HG03196 (cell line): ENCODE results near the gene GATA5.

Experiments used
- ATAC-seq: cut with Tn5 transposase; IDR thresholded peaks from one replicate; pipeline ENCODE4 v1.9.1; 2021; ENCODE audit not compliant: unreplicated experiment

GATA5 gene, protein sequence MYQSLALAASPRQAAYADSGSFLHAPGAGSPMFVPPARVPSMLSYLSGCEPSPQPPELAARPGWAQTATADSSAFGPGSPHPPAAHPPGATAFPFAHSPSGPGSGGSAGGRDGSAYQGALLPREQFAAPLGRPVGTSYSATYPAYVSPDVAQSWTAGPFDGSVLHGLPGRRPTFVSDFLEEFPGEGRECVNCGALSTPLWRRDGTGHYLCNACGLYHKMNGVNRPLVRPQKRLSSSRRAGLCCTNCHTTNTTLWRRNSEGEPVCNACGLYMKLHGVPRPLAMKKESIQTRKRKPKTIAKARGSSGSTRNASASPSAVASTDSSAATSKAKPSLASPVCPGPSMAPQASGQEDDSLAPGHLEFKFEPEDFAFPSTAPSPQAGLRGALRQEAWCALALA

DNA sequence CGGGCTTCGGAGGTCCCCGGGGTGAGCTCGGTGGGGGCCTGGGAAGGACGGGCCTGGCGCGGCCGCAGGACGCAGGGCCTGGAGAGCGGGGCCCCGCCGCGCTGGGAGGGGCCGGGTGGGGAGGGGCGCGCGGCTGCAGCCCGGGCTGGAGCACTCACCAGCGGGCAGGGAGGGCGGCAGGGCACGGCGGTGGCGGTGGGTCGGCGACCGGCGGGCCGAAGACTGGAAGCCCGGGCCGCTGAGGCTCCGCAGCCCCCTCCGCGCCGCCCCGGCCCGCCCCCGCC lies at the start of gene GATA5:
TSS of gene GATA5 (minus strand) at position 224 of the 284 bp plus-strand sequence. CDS start 474 bp downstream, outside the sequence.
- ATAC-seq = no peak

DNA sequence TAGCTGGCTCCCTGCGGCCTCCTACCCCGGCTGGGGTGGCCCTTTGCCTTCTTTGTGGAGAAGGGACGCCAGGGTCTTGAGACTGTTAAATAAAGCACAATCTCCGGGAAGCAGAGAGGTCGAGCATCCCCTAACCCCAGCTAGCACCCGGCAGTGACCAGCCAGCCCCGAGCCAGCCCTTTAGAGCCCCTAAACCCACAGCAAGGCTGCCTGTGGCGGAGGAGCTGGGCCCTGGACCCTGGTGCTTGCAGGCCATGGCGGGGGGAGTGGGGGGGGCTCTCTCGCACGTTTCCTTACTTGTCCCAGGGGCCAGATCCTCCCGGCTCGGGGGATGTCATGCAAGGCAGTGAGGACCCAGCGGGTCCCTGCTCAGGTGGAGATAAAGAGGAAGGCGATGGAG lies 49.2 kb upstream of the GATA5 start:
- no peak for ATAC-seq

DNA sequence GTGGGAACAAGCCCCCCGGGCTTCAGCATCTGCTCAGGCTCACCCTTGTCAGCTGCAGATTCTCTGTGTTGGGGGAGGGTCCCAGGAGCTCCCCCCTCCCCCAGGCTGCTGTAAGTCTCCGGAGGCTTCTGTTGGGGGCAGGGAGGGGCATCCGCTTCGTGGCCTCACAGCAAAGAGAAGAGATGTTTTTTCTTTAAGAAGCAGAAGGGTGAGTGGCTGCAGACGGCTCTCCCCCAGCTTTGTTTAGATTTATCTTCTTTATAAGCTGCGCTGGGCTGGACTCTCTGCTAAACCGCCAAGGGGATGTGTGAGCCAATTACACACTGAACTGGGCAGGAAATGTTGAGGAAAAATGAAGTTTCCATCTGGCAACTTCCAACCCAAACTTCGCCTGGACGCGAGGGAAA lies 48.7 kb upstream of the GATA5 start:
- ATAC-seq = no peak

DNA sequence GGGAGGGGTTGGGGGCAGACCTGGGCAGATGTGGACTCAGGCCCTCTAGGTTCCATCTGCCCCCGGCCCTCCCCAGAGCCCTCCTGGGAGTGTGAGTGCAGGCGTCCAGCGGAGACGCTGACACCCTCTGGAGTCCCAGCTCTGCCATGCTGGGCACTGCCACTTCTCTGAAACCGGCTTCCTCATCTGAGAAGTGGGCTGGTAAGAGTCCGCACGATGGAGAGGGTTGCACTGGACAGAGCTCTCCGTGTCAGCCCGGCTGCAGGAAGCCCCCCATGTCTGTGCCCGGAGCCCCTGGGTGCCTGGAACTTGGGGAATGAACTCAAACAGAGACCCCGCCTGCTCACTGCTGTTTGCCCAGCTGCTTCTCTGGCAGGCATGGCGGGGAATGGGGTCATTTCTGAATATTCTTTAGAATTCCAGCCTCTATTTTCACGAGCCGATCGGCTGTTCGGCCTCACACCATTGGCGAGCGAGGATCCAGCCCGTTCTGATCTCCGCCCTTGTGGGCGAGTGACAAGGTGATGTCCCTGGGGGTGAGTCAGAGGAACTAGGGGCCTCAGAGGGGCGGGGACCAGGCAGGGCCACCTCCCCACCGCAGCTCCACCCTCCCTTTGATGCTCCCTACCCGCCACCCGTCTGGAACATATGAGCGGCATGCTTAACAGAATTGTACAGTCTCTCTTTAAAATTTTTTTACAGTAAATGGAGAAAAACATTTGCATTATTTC lies 47.8 kb upstream of the GATA5 start:
- no peak for ATAC-seq

DNA sequence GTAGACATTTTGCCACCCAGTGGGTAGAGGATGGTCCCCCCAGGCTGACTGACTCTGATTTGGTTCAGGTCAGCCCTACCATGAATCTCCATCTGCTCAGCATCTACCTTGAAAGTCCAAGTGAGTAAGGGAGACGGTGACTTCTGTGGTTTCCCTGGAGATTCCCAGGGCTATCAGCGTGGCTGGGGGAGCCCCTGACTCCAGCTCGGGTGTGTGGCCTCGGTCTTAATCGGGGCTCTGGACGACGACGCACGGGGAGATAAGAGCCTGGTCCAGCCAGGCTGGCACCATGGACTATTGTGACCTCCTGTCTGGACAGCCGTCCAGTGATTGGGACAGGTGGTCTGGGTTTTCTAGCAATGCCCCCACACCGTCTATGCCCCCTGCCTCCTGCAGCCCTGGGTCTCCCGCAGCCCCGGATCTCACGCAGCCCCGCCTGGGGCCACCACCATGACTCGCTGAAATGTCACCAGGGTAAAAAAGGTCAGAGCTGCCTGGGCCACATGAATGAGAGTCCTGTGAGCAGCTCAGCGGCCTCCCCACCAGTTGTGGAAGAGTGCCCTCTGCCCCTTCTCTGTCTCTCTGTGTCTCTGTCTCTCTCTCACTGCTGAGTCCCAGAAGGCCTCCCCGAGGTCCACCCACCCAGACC lies 47.1 kb upstream of the GATA5 start:
- no peak for ATAC-seq

DNA sequence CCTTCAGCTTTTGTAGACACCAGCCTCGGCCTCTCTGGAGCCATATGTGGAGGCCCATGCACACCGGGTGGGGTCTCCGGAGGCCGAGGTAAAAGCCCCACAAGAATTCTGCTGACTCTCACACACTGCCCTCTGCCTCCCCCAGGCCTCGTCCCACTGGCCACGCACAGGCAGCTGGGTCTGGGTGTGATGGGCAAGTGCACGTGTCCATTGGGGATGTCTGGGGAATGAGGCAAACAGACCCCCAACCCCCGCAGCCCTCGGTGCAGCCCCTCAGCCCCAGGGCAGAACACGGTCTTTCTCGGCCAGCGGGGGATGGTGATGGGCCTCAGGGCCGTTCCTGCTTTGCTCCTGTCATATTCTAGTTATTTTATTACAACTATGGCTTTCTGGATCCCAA lies 44.0 kb upstream of the GATA5 start:
- no peak for ATAC-seq

DNA sequence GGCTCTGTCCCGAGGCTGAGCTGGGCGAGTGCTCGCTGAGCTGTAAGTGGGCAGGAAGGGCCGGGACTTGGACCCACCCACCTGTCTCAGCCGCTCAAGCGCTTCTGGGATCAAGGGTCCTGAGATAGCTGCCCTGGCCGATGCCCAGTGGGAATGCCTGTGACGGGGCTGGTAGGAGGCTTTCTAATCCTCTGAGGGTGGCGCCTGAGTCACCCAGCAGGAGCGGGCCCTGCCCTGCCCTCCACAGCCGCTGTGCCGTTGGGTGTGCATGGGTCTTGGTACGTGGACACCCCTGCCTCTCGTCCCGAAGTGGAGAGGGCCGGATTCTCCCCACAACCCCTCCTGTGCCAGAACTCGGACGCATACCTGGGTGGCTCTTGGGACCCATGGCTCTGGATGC lies 43.1 kb upstream of the GATA5 start:
- ATAC-seq = no peak

DNA sequence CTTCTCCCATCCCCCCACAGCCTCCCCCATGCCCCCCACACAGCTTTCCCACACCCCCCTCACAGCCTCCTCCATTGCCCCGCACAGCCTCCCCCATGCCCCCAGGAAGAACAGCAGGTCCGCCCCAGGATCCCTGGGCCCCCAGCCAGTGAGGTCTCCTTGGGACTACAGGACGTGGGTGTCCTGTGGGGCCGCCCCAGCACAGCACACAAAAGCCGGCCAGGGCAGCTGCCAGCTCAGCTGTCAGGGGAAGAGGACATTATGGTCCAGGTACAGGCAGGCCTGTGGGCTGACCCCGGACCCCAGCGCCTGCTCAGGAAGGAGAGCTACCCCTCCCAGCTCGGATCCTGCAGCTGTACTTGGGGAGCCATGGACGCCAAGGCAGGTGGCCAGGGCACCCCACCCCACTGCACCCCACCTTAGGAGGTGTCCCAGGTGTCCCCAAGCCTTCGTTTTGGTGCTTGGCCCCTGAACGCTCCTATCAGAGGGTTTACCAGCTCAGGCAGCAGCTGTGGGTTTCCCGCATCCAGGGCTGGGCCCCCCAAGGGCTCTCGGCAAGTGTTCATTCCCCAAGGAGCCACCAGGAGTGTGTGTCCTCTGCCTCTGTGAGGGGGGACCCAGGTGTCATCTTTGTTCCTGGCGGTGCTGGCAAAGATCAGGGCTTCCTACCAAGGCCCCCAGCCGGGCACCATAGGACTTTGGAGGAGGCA lies 42.3 kb upstream of the GATA5 start:
- ATAC-seq = no peak

DNA sequence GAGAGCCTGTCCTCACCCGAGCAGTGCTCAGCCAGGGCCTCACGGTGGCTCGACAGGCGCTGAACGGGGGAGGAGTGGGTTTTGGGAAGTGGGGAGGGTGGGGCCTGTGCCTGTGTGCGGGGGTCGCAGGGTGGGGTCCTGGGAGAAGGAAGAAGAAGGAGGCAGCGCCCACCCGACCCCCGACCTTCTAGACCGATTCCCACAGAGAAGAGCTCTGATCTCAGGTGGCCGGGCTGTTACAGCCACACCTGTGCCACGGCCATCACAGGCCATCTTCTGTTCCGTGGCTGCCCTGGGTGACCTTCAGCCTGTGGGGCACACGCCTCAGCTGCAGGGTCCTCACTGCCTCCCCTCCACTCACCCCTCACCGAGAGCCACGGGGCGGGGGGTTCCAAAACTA lies 41.4 kb upstream of the GATA5 start:
- ATAC-seq = no peak

DNA sequence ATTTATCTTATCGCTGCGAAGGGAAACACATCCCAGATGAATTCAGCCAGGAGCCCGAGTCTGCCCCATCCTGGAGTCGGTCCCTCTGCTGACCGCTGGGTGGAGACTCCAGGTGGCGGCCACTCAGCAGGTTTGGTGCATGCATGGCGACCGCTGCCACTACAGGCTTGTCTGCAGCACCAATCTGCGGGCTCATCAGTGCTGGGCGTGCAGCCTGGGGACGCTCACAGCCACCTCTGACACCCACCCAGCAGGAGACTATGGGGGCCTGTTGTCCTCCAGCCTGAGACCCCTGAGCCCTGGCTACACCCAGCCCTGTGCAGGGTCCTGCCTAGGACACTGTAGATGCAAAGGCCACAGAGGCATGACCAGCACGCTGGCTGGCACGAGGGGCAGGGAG lies 40.5 kb upstream of the GATA5 start:
- ATAC-seq = no peak

DNA sequence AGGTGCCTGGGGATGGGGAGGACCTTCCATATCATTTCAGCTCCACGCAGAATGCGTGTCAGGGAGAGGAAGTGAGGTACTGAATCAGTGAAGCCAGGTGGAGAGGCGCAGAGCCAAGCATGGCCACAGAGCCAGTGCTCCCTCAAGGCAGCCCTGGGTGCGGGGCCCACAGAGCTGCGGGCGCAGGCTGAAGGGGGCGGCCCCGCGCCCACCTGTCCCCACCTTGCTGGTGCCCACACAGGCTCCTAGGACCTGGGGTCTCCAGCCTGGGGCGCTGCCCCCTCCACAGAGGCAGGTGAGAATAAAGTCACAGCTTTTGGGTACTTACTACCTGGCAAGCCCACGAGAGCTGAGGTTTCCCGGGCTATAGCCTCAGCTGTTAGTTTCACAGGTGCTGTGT lies 40.0 kb upstream of the GATA5 start:
- no peak for ATAC-seq

DNA sequence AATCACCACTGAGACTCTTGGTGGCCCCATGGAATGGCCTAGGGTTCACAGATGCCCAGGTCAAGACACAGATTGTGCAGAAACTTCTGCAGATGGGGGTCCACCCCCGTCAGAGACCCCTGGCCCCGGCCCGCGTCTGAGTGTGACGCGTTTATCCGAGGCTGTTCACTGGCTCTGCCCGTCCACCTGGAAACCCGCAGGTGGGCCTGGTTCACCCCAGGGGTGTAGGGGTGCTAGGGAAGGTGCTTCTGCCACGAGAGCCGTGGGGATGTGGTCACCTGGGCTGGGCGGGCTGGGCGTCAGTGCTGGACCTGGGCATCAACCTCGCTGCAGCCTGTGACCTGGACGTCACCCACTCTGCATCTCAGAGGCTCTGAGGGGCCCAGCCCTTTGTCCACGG lies 39.5 kb upstream of the GATA5 start:
- no peak for ATAC-seq

DNA sequence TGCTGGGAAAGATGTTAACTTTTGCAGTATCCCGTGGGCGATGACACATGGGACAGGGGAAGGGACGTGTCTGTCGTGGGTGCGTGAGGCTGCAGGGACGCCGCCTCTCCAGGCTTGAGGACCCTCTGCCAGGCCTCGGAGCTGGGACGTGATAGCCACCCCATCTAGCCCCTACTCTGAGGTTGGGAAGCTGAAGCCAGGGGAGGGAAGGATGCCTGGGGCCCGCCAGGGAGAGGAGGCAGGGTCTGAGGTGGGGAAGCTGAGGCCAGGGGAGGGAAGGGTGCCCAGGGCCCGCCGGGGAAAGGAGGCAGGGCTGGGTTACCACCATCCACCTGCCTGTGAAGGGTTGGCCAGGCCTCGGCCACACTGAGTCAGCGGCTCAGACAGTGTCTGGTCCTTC lies 38.2 kb upstream of the GATA5 start:
- no peak for ATAC-seq

DNA sequence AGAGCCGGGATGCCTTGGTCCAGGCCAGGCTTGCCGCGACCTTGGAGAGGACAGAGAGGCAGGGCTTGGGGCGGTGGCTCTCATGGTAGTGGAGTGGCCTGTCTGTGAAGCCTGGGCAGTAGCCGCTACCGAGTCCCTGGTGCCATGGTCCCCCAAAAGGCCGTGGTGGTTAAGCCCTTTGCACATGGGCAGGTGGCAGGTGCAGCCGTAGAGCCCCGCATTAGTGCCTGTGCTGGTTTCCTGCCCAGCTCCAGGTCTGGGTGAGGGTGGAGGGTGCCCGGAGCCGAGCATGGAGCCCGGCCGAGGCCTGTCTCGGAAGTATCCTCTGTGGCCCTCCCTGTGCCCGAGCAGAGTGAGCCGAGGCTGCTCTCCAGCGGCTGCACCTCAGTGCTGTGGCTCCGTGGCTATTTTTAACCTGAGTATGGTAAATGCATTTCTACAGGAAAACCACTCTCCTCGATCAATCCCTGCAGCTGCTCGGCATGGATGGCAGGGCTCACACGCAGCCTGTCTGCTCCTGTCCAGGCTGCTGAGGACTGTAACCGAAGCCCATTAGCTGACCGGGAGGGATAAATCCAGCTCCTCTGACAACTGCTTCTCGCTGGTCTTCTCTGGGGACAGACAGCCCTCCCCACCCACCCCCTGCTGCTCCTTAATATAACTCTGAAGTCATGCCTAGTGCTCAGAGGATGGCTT lies 36.3 kb upstream of the GATA5 start:
- ATAC-seq = no peak

DNA sequence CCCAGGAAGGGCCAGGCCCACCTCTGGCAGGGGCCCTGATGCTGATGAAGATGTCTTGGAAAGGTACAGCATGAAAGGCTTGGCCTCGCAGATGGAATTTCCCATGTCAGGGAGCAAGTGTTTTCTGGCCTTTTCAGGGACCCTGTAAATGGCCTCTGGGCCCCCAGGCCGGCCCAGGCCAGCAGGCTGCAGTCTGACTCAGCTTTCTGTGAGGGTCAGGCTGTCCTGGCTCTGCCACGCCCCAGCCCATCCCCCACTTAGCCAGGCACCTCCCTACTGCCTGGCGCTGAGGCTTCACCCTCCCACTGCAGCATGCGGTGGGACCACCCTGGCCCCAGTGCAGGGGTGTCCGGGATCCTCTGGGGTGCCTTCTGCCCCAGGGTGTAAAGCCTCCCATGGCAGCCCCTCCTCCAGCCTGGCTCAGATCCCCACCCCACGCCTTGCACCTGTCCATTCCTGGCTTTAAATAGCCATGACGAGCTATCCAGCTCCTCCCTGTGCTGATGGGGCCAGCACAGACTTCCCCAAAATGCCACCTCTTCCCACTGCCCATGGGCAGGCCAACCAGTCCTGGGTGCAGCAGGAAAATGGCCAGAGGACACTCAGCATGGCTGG lies 35.6 kb upstream of the GATA5 start:
- no peak for ATAC-seq

DNA sequence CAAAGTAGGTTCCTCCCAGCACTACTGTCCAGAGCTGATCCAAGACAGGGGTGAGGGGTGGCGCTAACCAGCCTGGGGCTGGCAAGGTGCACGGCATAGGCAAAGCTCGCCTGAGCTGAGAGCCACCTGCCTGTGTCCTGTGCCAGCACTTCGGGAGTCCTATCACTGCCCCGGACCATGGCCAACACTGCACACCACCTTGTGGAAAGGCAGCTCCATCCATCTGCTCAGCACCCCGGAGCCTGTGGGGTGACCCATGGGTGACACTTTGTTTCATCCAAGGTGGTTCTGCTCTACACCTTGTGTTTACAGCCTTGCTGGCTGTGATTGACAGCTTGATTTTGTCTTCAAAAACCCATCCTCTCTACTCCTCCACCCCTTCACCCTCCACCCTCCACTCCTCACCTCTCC lies 32.9 kb upstream of the GATA5 start:
- ATAC-seq = no peak

DNA sequence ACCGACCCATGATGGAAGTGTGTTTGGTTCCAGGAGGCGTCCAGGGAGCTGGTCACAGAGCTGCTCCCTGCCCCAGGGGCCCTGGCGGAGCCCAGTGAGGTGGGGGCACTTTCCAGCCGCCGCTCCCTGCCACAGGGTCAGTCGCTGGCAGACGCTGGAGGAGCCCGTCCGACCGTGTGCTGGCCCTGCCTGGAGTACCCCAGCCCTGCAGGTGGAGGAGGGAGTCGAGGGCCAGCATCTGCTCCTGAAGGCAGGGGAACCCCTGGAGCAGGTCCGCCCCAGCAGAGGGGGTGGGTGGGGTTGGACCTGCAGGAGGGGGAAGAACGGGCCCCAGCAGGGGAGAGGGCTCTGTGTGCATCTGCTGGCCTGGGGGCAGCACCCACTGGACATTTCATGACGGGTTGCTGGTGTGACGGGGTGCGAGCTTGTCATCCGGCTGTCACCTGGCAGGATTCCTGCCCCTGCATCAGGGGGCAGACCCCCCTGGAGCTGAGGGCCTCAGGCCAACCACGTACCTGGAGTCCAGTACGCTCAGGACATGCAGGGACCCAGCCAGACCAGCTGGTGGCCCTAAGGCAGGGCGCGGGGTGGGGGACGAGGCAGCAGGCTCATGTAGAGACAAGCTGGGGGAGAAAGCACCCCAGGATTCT lies 32.3 kb upstream of the GATA5 start:
- ATAC-seq = no peak

DNA sequence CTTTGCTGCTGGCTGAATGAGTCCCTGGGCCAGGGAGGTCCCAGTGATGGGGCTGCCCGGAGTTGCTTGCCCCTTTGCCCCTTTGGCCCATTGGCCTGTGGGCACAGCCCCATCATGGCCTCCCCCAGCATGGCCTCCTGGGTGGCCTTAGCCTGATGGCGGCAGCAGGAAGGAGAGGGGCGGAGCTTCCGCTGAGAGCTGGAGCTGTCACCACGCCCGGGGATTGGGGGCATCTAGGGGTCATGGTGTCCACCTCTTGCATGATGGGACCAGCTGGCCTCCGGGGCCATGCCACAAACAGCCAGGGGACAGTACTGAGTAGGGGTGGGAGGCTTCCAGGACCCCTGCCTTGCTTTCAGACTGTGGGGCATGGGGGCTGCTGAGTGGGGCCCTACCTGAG lies 31.5 kb upstream of the GATA5 start:
- no peak for ATAC-seq

DNA sequence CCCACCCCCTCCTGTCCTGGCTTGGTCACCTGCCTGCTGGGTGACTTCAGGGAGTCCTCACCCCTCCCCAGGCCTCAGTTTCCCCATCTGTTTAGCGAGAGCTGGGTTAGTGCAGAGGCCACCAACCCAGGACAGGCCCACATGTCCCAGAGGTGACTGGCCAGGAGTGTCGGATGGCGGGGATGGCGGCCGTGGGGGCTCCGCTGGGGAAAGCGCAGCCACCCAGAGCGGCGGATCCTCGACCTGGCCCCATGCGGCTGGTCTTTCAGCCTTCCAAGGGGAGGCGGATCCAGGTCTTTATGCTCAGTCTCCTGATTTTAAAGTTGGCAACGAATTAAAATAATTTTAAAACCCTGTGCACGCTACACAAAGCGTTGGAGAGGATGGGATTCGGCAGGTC lies 31.0 kb upstream of the GATA5 start:
- no peak for ATAC-seq

DNA sequence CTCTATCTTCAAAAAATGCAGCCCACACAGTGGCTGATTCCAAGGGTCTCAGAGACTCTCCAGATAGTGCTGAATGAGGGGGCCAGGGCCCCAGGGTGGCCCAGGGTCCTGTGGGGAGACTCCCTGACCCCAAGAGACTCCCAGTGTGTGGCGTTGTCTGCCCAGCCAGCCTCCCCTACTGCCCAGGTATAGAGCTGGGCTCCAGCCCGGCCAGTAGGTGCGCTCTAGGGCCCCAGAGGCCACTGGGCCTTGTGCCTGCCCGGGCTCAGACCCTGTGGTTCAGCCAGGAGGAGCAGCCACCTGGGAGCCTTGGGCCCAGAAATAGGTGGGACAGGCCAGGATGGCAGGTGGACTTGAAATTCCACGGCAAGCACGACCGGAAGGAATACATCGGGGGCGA lies 30.3 kb upstream of the GATA5 start:
- ATAC-seq = no peak
